Adrenal gland (tissue), 5 donors: ENCODE measurements around the gene ZHX3.

Experiments used
- POLR2A ChIP-seq, 2 donors: fragments of 450-650 bp; IDR thresholded peaks; one replicate each; pipeline ENCODE4 v1.6.1; 2017; ENCODE audit warnings: antibody characterized with exemption in 2 of 2, mild to moderate bottlenecking in 2 of 2, moderate library complexity in 1 of 2
- TF ChIP-seq, protein P1 (sequence below), 6 experiments: fragments of 450-650 bp in 4 of 6; fragments of 200-600 bp in 2 of 6; sonication (generic) in 1 of 6; IDR thresholded peaks; 1 replicate in 5 of 6; 2 replicates in 1 of 6; pipeline versions ENCODE4 v1.5.1 to v1.8.0; 2016 to 2021; ENCODE audit warnings: antibody characterized with exemption in 6 of 6, mild to moderate bottlenecking in 2 of 6, moderate library complexity in 1 of 6
- donor health status: DM: no; HTN: no; CAD: no.

DNA sequence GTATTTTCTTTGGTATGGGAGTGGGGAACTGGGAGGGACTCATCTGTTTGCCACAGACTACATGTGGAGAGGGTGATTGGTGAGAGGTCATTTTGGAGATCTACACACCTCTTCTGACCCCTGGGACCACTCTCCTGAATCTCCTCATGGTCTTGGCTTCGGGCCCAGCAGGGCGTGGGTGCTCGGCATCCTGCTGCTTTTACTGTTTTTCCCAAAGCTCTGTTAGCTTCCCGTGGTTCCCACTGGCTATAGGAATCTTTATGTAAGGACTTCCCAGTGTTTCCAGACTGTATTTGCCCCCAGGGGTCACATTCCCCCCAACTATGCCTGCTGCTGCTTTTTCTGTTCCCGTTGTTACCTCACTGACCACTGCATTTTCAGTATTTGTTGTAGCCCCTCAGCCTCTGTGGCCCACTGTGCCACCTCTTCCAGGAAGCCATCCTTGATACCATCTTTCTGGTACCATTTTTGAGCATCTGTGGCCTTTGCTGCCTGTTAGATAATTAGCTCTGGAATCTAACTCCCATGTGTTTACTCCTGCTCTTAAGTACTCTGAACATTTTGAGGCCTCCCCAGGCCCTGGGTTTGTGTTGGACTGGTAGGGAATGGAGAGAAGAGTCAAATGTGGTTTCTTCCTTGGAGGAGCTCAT, 165.3 kb downstream of the ZHX3 start:
- TF ChIP-seq, protein P1, sequence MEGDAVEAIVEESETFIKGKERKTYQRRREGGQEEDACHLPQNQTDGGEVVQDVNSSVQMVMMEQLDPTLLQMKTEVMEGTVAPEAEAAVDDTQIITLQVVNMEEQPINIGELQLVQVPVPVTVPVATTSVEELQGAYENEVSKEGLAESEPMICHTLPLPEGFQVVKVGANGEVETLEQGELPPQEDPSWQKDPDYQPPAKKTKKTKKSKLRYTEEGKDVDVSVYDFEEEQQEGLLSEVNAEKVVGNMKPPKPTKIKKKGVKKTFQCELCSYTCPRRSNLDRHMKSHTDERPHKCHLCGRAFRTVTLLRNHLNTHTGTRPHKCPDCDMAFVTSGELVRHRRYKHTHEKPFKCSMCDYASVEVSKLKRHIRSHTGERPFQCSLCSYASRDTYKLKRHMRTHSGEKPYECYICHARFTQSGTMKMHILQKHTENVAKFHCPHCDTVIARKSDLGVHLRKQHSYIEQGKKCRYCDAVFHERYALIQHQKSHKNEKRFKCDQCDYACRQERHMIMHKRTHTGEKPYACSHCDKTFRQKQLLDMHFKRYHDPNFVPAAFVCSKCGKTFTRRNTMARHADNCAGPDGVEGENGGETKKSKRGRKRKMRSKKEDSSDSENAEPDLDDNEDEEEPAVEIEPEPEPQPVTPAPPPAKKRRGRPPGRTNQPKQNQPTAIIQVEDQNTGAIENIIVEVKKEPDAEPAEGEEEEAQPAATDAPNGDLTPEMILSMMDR (IDR thresholded peaks at IDR 0.05): no peak
- no peak for TF ChIP-seq POLR2A (IDR thresholded peaks at IDR 0.05)
